OCI-M2 (cell line): ENCODE data around the gene ZMAT5.
"Not testable (repeated sequence)": the region's sequence is repeated elsewhere in the genome, so short reads cannot be mapped to it uniquely, and the experiment has no call there.

Experiments used
- DNase-seq: peaks from one replicate; lab custom pipeline; 2025; ENCODE audit not compliant: unreplicated experiment; lab: John Stamatoyannopoulos, UW

Gene ZMAT5

DNA sequence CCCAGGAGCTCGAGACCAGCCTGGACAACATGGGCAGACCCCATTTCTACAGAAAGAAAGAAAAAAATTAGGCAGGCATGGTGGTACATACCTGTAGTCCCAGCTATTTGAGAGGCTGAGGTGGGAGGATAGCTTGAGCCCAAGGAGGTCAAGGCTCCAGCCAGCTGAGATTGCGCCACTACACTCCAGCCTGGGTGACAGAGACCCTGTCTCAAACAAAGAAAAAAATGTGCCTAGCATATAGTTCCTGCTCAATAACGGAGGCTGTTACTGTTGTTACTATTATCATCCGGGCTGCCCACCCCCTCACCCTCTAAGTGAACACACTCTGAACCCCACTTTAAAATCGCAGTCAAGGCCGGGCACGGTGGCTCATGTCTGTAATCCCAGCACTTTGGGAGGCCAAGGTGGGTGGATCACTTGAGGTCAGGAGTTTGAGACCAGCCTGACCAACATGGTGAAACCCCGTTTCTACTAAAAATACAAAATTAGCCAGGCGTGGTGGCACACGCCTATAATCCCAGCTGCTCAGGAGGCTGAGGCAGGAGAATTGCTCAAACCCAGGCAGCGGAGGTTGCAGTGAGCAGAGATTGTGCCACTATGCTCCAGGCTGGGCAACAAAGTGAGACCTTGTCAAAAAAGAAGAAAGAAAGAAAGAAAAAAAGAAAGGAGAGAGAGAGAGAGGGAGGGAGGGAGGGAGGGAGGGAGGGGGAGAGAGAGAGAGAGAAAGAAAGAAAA lies 12.0 kb downstream of the ZMAT5 start:
- DNase-seq = not testable (repeated sequence)

DNA sequence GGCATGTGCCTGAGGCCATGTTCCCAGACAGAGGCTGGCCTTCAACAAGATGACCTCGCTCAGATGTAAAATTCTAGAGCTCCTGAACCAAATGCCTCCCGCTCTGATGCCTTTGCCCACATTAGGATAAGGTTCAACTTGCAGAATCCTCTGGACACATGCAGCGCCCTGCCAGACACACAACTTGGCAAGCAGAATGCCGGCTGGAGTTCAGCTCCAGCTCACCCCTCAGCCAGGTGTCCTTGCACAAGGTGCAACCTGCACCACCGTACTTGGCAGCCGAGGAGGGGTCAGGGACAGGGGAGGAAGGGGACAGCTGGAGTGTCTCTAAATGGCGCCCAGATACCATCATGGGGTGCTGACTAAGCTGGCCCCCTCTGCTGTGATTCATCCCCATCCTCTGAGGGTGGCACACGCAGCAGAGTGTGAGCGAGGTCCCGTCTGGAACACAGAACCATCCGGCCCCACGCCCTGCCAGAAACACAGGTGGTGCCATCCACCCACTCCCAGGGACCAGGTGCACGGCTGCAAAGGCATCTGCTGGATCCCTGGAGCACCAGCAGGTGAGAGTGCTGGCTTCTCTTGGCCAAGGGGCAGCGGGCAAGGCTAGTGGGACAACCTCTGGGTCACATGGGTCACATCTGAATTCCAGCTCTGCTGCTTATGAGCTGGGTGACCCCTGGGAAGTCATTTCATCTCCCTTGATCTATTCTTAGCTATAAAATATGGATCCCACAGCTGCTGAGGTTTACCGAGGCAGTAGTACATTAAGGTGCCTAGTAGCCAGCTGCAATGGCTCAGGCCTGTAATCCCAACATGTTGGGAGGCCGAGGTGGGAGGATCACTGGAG lies 12.8 kb downstream of the ZMAT5 start:
- no peak for DNase-seq

DNA sequence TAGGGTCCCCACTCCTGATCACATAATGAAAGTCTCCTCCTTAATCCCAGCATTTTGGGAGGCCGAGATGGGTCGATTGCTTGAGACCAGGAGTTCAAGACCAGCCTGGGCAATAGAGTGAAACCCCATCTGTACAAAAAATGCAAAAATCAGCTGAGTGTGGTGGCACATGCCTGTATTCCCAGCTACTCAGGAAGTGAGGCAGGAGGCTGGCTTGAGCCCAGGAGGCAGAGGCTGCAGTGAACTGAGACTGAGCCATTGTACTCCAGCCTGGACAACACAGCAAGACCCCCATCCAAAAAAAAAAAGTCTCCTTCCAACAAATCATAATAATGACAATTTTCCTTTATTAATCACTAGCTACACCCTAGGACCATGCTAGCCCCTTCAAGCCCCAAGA lies 15.1 kb downstream of the ZMAT5 start:
- DNase-seq = no peak

DNA sequence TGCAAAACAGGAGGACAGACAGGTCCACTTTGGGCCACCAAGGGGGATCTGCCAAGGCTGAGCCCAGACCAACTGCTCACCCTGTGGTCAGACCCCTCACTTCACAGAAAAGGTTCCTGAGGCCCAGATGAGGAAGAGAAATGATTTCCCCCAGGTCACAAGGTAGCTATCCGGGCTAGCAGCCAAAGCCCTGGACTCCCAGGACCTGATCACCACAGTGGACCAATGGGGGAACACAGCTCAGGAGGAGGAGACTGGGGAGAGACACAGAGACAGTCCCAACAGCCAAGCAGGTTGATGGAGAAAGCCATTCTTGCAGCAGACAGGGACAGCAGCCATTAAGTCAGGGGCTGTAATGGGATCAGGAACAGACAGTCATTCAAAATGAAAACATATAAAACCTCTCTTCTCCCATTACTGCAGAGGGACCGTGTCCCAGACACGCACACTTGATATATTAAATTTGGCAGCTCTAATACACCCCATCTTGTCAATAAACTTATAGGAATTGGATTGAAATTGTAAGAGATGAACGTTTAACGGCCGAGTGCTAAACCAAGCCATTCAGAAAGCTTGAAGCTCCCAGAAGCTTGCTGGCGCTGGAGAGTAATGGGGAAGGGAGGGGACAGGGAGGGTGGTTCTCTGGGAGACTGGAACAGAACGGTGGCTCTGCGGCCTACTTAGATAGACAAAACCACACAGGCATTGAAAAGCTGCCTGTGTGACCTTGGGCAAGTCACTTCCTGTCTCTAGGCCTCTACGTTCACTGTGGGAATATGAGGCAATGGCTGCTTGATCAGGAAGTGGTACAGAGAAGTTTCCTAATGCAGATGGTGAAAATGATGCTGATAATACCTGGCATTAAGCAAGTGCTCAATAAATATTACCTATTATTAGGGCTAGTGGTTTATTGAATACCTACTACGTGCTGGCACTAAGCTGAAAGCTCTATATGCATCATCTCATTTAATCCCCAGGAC lies 16.0 kb downstream of the ZMAT5 start:
- no peak for DNase-seq

DNA sequence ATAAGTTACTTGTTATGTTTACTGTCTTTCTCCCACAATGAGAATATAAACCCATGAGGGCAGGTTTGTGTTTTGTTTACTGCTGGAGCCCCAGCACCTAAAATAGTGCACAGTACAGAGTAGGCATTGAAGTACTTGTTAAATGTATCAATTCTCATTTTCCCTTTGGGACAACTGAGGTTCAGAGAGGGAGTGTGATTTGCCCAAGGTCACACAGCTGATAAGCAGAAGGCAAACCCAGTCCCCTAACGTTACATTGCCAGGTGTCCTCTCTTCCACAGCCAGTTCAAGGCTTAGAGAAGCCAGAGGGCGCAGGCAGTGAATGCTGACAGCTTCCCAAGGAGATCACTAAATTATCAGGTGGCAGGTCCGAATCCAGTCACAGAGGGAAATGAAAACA lies 16.8 kb downstream of the ZMAT5 start:
- no peak for DNase-seq

DNA sequence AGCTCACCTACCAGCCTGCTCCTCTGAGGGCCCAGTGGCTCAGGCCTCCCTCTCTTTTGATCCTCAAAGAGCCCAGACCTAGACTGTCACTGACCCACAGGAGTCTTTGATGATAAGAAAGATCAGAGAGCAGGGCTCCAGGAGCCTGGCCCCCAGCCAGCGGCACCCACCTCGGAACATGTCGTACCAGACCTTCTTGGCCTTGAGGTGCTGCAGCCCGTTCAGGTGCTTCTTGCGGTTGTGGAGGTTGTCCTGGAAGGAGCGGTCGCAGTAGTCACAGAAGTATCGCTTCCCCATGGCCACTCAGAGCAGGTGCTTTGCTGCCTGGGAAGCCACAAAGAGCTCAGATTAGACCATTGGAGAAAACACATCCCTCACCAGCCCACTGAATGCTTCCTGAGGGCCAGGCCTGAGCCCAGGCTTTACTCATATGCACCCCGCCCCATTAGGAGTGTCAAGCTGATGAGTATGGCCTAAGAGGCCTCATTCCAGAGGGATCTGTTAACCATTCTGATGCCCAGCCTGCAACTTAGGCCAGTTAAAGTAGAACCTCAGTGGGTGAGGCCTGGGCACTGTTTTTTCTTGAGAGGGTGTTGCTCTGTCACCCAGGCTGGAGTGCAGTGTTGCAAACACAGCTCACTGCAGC lies 18.4 kb downstream of the ZMAT5 start:
- DNase-seq = no peak

DNA sequence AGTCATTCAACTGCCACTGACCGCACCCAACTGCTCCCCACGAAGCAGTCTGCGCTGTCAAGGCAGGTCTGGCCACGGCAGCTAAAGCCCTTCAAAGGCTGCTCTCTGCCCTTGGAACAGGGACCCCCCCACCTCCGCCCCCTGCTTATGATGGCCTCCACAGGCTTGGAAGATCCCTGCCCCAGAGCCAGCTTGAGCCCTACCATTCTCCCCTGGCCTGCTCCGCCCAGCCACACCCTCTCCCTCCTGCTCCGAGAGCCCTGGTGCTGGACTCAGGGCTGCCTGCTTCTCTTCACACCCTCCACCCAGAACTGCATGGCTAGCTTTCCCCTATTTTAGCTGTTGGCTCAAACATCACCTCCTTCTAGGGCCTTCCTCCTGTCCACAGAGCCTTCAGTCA lies 19.0 kb downstream of the ZMAT5 start:
- no peak for DNase-seq

DNA sequence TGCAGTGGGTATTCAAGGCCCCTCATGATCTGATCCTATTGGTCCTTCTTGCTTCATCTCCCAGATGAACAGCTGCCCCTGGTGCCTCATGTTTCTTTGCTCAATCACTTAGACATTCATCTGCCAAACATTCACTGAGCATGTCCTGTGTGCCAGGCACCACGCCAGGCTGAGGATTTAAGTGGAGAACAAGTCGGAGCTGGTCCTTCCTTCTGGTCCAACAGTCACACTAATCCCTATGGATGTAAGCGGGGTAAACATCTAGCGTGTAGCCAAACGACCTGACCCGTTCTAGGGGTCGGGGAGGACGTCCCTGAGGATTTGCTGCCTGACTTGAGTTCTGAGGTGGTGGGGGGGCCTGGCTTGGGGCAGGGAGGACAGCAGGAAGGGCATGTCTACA lies 21.9 kb downstream of the ZMAT5 start:
- no peak for DNase-seq

DNA sequence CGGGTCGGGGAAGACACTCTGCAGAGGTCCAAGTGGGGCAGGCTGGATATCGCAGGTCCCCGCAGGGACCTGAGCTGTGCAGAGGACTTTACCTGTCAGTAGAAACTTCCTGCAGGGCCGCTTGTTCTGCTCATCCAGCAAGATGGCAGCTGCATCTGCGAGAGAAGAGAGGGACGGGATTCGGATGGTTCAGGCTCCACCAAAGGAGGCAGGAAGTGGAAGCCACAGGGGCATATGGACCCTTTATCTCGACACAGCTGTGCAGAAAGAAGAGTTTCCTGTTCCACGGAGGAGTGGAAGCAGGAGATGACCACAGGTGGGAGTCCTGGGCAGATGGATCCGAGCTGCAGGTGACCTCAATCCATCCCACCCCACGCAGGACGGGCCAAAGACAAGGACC lies 24.5 kb downstream of the ZMAT5 start:
- no peak for DNase-seq

DNA sequence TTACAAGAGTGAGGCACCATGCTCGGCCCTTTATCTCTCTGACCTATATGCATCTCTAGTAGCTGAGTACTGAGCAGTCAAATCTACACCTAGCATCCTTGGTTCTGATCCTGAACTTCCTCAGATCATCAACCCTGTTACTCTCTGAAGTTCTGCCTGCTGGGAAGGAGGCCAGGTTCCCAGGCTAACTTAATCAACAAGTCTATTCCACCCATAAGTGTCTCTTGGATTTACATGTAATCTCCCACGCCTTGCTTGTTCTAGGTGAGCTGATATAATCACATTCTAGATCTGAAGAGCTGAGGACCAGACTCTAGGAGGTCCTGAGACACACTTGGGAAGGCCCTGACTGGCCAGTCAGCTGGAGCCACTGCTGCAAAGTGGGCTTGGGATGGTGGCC lies 24.9 kb downstream of the ZMAT5 start:
- no peak for DNase-seq

DNA sequence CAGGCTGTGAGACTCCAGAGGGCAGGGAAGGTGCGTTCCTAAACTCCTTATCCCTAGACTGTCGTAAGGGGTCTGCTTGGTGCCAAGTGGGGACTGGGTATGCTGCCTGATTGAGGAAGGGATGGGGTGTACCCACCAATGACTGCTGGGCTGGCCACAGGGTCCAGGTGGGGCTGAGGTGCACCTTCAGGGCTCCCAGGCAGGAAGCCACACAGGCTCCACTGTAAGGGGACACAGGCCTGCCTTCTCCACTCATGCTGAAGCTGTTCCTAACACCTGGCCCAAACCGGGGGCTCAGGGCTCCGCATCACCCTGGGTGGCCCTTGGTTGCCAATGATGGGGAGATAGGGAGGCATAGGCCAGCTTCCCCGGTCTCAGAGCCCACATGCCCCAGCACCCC lies 26.6 kb downstream of the ZMAT5 start:
- no peak for DNase-seq

DNA sequence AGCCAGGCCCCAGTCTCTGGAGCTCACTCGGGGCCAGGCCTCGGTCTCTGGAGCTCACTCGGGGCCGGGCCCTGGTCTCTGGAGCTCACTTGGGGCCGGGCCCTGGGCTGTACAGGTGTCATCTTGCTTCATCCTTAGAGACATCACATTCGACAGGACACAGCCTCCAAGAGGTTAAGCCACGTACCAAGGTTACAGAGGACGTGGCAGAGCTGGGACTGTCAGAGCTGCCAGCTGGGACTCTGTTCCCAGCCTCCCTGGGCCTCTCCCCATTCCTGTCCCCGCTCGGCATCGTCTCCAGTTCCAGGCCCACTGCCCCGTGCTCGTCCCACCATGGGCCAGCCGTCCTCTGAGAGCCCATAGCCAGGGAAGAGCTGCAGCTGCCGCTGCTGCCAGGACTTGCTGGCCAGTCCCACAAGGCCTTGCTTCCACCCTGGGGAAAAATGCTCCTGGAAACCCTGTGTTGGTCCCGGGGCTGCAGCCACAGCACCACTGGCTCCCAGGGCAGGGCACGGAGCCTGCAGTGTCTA lies 27.4 kb downstream of the ZMAT5 start:
- no peak for DNase-seq

DNA sequence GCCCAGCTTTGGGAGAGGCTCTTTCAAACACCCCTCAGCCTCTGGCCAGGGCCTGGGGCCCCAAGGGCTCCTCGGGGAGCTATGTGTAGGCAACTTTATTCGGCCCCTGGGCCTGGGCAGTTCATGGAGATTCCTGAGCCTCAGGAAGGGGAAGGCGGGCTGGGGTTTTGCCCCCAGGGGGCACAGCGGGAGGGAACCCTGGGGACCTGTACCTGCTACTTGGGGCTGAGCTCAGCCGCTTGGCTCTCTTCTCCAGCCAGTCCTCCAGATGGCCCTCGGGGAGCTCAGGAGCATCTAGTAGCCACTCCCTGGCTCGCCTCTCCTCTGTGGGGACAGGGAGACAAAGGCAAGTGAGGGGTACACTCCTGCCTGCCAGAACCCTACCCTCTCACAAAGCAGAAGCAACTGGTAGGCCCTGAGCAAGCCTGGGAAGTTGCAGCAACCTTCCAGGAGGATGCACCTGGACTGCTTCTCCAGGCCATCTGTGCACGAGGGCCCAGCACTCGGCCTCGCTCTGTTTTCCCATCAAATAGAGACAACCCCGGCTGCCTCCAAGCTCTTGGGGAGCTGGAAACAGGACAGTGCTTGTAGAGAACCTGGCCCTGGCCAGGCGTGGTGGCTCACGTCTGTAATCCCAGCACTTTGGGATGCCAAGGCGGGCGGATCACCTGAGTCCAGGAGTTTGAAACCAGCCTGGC lies 28.5 kb downstream of the ZMAT5 start:
- DNase-seq = no peak

DNA sequence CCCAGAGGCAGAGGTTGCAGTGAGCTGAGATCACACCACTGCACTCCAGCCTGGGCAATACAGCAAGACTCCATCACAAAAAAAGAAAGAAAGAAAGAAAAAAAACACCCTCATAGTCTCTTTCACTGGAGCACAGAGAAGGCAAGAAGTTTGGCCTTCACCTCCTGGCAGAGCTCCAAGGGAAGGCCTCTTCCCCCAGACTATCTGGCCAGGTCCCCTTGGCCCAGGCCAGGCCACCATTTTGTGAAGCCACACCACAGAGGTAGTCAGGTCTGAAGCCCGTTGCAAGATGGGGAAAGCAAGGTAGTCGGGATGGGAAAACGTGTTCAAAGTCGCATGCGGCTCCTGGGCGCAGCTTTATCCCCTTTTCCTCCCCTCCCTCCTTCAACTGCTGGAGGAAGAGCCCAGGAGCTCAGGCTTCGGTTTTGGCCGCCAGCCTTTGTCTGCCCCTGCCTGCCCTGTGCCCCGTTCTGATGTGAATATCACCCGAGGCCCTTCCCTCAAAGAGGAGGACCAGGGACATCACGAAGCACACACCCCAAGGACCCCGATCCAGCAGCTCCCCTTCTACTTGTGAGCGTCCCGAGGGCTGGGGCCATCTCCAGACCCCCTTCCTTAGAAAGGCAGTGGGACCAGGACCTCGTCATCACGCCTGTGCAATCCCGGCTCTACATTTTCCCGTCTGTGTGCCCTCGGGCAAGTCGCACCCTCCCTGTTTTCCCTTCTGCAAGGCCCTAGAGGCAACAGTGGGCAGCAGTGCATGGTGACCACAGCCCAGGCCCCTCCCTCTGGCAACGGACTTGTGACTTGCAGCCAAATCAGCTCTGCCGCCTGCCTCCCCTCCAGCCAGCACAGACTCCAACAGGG lies 29.3 kb downstream of the ZMAT5 start:
- no peak for DNase-seq

DNA sequence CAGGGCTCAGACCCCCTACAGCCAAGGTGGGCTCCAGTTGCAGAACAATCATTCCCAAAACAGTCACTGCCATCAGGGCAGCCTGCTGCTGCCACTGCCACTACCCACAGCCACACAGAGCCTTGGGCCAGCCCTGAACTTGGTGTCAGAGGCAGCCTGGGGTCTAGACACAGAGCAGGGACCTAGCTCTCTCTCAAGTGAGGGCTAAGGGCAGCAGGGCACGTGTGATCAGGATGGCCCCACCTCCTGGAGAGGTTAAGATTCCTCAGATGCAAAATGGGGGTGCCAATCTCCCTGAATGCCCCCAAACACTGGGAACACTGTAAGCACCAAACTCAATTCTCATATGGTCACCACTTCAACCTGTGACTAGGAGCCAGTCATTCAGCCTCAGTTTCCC lies 31.4 kb downstream of the ZMAT5 start:
- no peak for DNase-seq

DNA sequence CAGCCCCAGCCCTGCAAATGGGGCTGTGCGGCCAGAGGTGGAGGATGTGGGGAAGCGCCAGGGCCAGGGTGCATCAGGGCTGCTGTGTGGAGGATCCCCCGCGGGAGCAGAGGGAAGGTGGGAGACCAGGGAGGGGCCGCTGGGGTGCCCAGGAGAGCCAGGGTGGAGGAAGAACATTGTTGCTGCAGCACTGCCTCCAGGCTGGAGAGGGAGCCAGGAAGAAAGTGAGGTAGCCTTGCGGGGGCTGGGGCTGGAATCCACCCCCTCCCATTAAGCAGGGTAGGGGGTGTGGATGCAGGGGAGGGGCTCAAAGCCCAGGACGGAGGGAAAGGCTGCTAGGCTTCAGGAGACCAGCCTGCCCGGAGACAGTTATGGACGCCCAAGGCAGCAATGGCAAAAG lies 32.0 kb downstream of the ZMAT5 start:
- DNase-seq = no peak

DNA sequence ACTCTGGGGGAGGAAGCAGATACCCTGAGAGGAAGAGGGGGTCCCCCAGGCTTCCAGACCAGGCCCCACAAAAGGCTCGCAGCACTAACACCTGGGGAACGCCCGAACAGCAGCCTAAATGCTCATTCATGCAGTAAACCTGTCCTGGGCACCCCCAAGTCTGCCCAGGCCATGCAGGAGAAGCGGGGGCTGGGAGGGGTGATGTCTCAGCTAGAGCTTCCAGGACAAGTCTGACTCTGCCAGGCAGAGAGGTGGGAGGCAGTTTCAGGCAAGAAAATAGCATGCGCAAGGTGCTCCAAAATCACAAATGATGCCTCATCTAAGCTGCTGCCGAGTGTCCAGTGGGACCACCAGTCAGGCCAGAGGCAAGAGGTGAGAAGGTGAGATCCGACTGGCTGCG lies 32.4 kb downstream of the ZMAT5 start:
- DNase-seq = no peak

DNA sequence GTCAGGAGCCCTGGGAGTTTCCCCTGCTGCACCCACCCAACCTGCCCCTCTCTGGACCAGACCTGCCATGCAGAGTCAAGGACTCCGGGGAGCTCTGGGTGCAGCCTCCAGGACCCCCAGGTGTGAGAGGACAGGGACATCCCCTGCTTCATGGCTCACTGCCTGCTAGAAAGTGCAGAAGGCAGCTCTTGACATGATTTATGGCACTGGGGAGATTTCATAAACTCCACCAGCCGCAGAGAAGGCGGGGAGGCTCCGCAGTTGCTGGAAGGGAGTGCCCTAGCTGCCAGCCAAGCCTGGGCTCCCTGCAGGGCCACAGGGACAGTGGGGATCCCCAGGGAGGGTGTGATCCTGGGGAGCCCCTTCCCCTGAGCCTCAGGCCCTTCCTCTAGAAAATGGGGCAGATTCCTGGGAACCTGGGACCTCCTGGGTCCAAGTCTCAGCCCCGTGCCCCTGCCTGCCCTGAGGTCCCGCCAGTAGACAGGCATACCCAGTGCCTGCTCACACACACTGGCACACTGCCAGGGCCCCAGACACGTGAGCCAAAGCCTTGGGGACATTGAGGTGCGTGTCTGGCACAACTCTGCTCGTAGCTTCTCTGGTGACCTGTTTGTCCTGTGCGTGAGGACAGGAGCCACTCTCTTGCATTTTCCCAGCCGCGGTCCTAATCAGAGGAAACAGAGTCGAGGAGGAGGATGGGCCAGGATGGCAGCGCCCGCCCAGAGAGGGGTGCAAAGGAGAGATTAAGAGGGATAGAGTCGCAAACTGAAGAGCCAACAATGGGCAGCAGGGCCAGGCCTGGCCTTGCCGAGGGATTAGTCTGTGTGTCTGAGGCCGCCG lies 33.2 kb downstream of the ZMAT5 start:
- DNase-seq = no peak
